Calu3 (cell line): ENCODE results near the gene TFRC. TPM values are rescaled to one million over a fixed set of nuclear protein-coding genes. Genes with fewer than 3 reads are reported as not detected.

Source experiments
- BruUV-seq: library from RNA; stranded (reverse); fragments of 400-500 nt; replicated peaks from 2 replicates; lab custom pipeline; 2021; lab: Mats Ljungman, UMichigan
- CTCF ChIA-PET: fragments of 300-600 bp; sonication (Branson Sonifier 250); formaldehyde crosslinking; loops from one replicate; lab custom pipeline; 2022; ENCODE audit warnings: antibody characterized with exemption; lab: Charles Lee
- DNase-seq: peaks from one replicate; pipeline ENCODE4 v3.0.0; 2022
- H3K27ac Mint-ChIP-seq: one replicate; pipeline ENCODE4 v1.8.0; 2022; ENCODE audit warnings: mixed read lengths; ENCODE audit not compliant: unreplicated experiment
- H3K27me3 Mint-ChIP-seq: one replicate; pipeline ENCODE4 v1.8.0; 2022; ENCODE audit warnings: mixed read lengths; ENCODE audit not compliant: unreplicated experiment
- H3K36me3 Mint-ChIP-seq: one replicate; pipeline ENCODE4 v1.8.0; 2022; ENCODE audit warnings: mild to moderate bottlenecking, moderate library complexity, mixed read lengths; ENCODE audit not compliant: insufficient read depth, unreplicated experiment
- H3K4me1 Mint-ChIP-seq: one replicate; pipeline ENCODE4 v1.8.0; 2022; ENCODE audit warnings: mild to moderate bottlenecking, low read depth, mixed read lengths; ENCODE audit not compliant: unreplicated experiment
- H3K4me3 Mint-ChIP-seq: one replicate; pipeline ENCODE4 v1.8.0; 2022; ENCODE audit warnings: mild to moderate bottlenecking, low read depth, moderate library complexity, mixed read lengths; ENCODE audit not compliant: unreplicated experiment
- H3K9me3 Mint-ChIP-seq: one replicate; pipeline ENCODE4 v1.8.0; 2022; ENCODE audit warnings: low read depth, mixed read lengths; ENCODE audit not compliant: unreplicated experiment
- intact Hi-C: fragments of 100-400 bp; cut with micrococcal nuclease; formaldehyde crosslinking; loops from one replicate; pipeline ENCODE4 v1.10.0; 2022; ENCODE audit not compliant: unreplicated experiment
- total RNA-seq: library from RNA; stranded (reverse); gene quantifications from 2 replicates; pipeline ENCODE4 v1.2.3, GENCODE V29; 2022
- TF ChIP-seq, protein P1 (sequence below): fragments of 200-600 bp; IDR thresholded peaks from one replicate; pipeline ENCODE4 v1.8.0; 2022; ENCODE audit warnings: antibody characterized with exemption; ENCODE audit not compliant: unreplicated experiment

Gene TFRC
- total RNA-seq, 1 experiment from 2014 or later, result 457 TPM

DNA sequence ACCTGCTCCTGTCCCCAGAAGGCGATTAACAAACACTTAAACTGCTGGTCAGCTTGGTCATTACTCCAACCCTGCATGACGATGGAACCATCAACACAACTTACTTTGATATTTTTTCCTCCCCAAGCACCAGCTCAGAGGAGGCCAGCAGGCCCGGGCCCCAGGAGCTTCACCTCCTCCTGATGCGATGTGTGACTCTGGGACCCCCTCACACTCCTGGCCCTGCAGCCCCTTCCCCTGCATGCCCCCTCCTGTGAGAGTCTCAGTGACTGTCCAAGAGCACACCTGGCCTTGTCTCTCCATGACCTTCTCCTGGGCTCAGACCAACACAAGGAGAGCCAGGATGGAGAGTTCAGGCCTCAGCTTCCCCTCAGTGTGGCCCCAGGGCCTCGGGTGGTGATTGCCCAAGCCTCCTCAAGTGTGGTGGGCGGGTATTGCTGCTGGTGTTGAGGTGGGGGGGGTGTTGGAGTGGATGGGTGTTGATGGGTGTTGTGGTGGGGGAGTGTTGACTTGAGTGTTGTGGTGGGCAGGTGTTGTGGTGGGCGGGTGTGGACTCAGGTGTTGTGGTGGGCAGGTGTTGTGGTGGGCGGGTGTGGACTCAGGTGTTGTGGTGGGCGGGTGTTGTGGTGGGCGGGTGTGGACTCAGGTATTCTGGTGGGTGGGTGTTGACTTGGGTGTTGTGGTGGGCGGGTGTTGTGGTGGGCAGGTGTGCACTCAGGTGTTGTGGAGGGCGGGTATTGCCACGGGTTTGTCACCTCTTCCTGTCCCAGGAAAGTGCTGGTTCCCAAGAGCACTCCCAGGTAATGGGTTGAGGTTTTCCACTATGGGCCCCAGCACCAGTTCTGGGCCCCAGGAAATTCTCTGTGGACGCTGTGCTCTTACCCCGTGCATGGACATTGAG, 68.1 kb downstream of the TFRC start:
- TF ChIP-seq, protein P1, sequence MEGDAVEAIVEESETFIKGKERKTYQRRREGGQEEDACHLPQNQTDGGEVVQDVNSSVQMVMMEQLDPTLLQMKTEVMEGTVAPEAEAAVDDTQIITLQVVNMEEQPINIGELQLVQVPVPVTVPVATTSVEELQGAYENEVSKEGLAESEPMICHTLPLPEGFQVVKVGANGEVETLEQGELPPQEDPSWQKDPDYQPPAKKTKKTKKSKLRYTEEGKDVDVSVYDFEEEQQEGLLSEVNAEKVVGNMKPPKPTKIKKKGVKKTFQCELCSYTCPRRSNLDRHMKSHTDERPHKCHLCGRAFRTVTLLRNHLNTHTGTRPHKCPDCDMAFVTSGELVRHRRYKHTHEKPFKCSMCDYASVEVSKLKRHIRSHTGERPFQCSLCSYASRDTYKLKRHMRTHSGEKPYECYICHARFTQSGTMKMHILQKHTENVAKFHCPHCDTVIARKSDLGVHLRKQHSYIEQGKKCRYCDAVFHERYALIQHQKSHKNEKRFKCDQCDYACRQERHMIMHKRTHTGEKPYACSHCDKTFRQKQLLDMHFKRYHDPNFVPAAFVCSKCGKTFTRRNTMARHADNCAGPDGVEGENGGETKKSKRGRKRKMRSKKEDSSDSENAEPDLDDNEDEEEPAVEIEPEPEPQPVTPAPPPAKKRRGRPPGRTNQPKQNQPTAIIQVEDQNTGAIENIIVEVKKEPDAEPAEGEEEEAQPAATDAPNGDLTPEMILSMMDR, result no peak
- no peak for DNase-seq
- intact Hi-C loops, result no loop called here
- peaks cover 7% of the 10 kb centered on the region for H3K4me1 Mint-ChIP-seq
- CTCF ChIA-PET, result interaction anchor here (0.5 to 1.0 kb wide), 2 partner anchors 11 to 178 kb away, joined by 3 read pairs; no protein-coding TSS in a partner anchor
- no peak overlapping the region for H3K27ac Mint-ChIP-seq
- no peaks in the 10 kb centered on the region for H3K36me3 Mint-ChIP-seq
- H3K9me3 Mint-ChIP-seq, result peaks cover 2% of the 10 kb centered on the region
- no TSS peak for BruUV-seq
- H3K27me3 Mint-ChIP-seq, result peaks cover 39% of the 10 kb centered on the region
- H3K4me3 Mint-ChIP-seq, result no peak overlapping the region

DNA sequence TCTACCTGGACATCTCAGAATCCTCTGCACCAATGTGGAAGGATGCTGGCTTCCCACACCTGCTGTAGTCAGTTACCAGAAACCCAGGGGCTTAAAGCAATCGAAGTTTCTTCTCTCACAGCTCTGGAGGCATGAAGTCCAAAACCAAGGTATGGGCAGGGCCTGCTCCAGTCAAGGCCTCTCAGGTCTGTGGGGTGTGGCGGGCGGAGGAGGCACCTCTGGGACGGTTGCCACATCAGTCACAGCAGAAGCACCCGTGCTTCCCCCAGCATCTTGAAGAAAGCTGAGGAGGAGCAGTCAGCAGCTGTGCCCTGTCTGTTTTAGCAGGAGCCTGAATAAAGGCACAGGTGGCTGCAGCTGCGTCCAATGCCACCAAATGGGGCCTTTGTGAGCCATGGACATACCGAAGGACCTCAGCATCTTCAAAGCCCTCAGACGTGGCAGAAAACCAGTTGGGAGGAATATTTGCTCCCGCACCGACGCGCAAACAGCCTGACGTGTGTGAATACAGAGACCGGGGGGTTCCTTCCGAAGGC, 68.9 kb downstream of the TFRC start:
- no TSS peak for BruUV-seq
- Mint-ChIP-seq H3K4me1 (peaks cover 7% of the 10 kb centered on the region), H3K27ac (no peak overlapping the region), H3K9me3 (peaks cover 2% of the 10 kb centered on the region), H3K36me3 (no peaks in the 10 kb centered on the region), H3K4me3 (no peak overlapping the region), H3K27me3 (peaks cover 46% of the 10 kb centered on the region)
- TF ChIP-seq, protein P1, result no peak
- CTCF ChIA-PET, result interaction anchor here (0.5 kb wide), 1 partner anchor 177 kb away, joined by 3 read pairs; no protein-coding TSS in a partner anchor
- no peak for DNase-seq
- intact Hi-C loops, result no loop called here

DNA sequence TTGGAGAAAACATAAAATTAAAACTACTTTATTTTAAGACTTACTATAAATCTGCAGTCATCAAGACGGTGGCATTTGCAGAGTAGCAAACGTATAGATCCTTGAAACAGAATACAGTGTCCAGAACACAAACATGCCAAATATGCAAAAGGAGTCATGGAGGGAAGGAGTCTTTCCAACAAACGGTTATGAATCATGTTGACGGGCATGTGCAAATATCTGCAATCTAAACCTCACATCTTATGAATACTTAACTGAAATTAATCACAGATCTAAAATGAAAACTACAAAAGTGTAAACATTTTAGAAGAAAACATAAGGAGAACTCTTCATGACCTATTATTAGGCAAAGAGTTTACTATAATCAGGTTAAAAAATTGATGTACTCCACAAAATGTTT, 69.4 kb downstream of the TFRC start:
- peaks cover 2% of the 10 kb centered on the region for H3K9me3 Mint-ChIP-seq
- H3K4me1 Mint-ChIP-seq, result peaks cover 7% of the 10 kb centered on the region
- H3K27me3 Mint-ChIP-seq, result peaks cover 51% of the 10 kb centered on the region
- no peak overlapping the region for H3K4me3 Mint-ChIP-seq
- no peaks in the 10 kb centered on the region for H3K36me3 Mint-ChIP-seq
- CTCF ChIA-PET, result no interaction called here
- TF ChIP-seq, protein P1, result no peak
- no TSS peak for BruUV-seq
- DNase-seq, result no peak
- intact Hi-C loops, result no loop called here
- H3K27ac Mint-ChIP-seq, result no peak overlapping the region

DNA sequence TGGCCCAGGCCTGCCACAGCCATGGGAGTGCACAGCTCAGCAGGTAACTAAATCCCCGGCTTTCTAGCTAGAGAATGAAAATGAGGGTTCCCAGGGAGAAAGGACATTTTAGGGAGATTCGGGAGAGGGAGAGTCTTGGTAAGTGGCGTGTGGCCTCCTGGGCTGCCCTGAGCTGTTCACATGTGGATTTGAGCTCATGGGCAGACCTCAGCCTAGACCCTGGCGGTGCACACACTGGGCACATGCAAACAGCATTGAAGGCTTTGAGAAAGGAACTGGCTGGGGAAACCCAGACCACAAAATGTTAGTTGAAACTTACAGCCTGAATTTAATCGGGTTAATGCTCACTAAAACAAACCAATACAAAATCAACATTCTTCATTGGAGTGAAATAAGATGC, 72.4 kb downstream of the TFRC start:
- peaks cover 2% of the 10 kb centered on the region for H3K9me3 Mint-ChIP-seq
- no TSS peak for BruUV-seq
- H3K4me3 Mint-ChIP-seq, result no peak overlapping the region
- intact Hi-C loops, result no loop called here
- CTCF ChIA-PET, result no interaction called here
- peaks cover 50% of the 10 kb centered on the region for H3K27me3 Mint-ChIP-seq
- TF ChIP-seq, protein P1, result no peak
- no peaks in the 10 kb centered on the region for H3K36me3 Mint-ChIP-seq
- no peak overlapping the region for H3K27ac Mint-ChIP-seq
- no peaks in the 10 kb centered on the region for H3K4me1 Mint-ChIP-seq
- DNase-seq, result no peak
